ENCODE data around the gene SPPL2B. TPM values are rescaled to one million over a fixed set of nuclear protein-coding genes. Genes with fewer than 3 reads are reported as not detected.

Gene SPPL2B
- total and polyA plus RNA-seq, 2 donors = 17.3 to 125 TPM

DNA sequence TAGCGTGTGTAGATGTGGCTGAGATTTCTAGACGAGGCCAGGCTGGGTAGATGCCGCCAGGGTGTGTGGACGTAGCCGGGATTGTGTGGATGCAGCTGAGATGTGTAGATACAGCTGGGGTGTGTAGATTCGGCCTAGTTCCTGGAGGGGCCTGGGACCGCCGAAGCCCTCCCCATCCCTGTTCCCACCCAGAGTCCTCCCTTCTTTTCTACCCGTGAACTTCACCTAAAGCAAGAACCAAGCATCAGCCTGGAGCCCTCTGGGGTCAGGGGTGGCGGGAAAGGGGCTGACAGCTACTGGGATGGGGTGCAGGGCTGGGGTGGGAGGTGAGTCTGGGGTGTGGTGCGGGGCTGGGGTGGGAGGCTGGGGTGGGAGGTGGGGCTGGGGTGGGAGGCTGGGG, 32.3 kb downstream of the SPPL2B start:
- no peak overlapping the region for H3K4me3 ChIP-seq (ENCODE audit: low read length in 2 of 2)
- no peak for DNase-seq (ENCODE audit: low read depth in 6 of 9, low spot score in 9 of 9)
- 85% methylated on average over 11 of the region's 11 CpGs for WGBS
- H3K4me1 ChIP-seq (ENCODE audit: control insufficient read depth in 2 of 2, insufficient read depth in 2 of 2, low read length in 2 of 2) = no peaks in the 10 kb centered on the region
- H3K36me3 ChIP-seq (ENCODE audit: control insufficient read depth in 2 of 2, insufficient read depth in 2 of 2, low read length in 1 of 2) = no peaks in the 10 kb centered on the region
- peaks cover 0 to 2% of the 10 kb centered on the region in 2 donors for H3K9me3 ChIP-seq (ENCODE audit: control insufficient read depth in 2 of 2, insufficient read depth in 1 of 2, low read length in 1 of 2)
- peaks cover 16 to 50% of the 10 kb centered on the region in 2 donors for H3K27me3 ChIP-seq (ENCODE audit: control insufficient read depth in 2 of 2, insufficient read depth in 1 of 2, low read length in 1 of 2)
- no peak overlapping the region for H3K27ac ChIP-seq (ENCODE audit: low read depth in 1 of 2, low read length in 1 of 2)

DNA sequence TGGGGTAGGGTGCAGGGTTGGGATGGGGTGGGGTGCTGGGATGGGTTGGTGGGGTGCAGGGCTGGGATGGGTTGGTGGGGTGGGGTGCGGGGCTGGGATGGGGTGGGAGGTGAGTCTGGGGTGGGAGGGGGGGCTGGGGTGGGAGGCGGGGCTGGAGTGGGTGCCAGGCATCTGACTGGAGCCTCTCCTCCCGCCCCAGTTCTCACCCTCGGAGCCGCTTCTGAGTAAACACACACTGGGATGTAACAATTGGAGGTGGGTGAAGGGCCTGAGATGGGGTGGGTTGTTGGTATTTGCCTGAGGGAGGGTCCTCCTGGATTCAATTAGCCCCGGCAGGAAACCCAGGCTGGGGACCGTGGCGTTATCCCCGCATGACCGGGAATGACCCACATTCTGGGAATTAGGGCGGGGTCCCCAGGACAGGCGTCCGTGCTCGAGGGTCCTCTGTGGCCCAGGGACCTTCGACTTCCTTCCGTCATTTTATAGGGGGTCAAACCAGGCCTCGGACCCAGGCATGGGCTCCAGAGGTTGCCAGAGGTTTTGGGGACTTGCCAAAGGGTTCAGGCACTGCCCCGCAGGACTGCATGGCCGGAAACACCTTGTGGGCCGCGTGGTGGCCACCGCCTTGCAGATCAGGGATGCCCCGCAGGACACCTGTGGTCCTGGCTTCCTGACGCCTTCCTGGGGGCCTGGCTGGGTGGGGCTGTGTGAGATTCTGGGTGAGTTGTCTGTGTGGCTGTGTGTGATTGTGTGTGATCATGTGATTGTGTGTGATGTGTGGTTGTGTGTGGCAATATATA, 33.0 kb downstream of the SPPL2B start:
- no peak for DNase-seq (ENCODE audit: low read depth in 6 of 9, low spot score in 9 of 9)
- peaks cover 16 to 50% of the 10 kb centered on the region in 2 donors for H3K27me3 ChIP-seq (ENCODE audit: control insufficient read depth in 2 of 2, insufficient read depth in 1 of 2, low read length in 1 of 2)
- H3K36me3 ChIP-seq (ENCODE audit: control insufficient read depth in 2 of 2, insufficient read depth in 2 of 2, low read length in 1 of 2) = no peaks in the 10 kb centered on the region
- H3K4me1 ChIP-seq (ENCODE audit: control insufficient read depth in 2 of 2, insufficient read depth in 2 of 2, low read length in 2 of 2) = no peaks in the 10 kb centered on the region
- H3K27ac ChIP-seq (ENCODE audit: low read depth in 1 of 2, low read length in 1 of 2) = no peak overlapping the region
- no peak overlapping the region for H3K4me3 ChIP-seq (ENCODE audit: low read length in 2 of 2)
- H3K9me3 ChIP-seq (ENCODE audit: control insufficient read depth in 2 of 2, insufficient read depth in 1 of 2, low read length in 1 of 2) = peaks cover 0 to 2% of the 10 kb centered on the region in 2 donors
- WGBS = 54% methylated on average over 24 of the region's 24 CpGs

DNA sequence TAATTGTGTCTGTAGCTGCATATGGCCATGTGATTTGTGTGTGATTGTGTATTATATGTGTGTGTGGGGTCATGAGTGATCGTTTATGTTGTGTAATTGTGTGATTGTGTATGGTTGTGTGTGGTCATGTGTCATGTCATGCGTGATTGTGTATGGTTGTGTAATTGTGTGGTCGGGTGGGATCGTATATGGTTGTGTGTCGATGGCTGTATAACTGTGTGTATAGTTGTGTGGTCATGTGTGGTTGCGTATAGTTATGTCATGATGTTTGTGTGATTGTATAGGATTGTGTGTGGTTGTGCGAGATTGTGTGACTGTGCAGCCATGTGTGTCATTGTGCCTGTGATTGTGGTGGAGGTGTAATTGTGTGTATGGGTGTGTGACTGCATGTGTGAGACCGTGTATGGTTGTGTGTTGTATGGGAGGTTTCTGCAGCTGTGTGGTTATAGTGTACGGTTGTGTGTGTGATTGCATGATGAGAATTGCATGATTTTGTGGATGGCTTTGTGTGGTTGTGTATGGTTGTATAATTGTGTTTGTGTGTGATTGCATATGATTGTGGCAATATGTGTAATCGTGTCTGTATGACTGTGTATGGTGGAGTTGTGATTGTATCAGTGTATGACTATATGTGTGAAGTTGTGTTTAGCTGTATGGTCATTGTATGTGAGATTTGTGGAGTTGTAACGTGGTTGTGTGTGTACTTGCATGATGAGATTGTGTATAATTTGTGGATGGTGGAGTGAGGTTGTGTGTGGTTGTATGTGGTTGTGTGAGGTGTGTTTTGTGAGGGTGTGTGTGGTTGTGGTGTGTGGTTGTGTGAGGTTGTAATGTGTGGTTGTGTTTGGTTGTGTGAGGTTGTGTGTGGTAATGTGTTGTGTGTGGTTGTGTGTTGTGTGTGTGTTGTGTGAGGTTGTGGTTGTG, 33.8 kb downstream of the SPPL2B start:
- H3K27me3 ChIP-seq (ENCODE audit: control insufficient read depth in 2 of 2, insufficient read depth in 1 of 2, low read length in 1 of 2) = peaks cover 16 to 50% of the 10 kb centered on the region in 2 donors
- peaks cover 0 to 2% of the 10 kb centered on the region in 2 donors for H3K9me3 ChIP-seq (ENCODE audit: control insufficient read depth in 2 of 2, insufficient read depth in 1 of 2, low read length in 1 of 2)
- WGBS = 96% methylated on average over 11 of the region's 11 CpGs
- no peak overlapping the region for H3K4me3 ChIP-seq (ENCODE audit: low read length in 2 of 2)
- no peak overlapping the region for H3K27ac ChIP-seq (ENCODE audit: low read depth in 1 of 2, low read length in 1 of 2)
- no peak for DNase-seq (ENCODE audit: low read depth in 6 of 9, low spot score in 9 of 9)
- H3K36me3 ChIP-seq (ENCODE audit: control insufficient read depth in 2 of 2, insufficient read depth in 2 of 2, low read length in 1 of 2) = no peaks in the 10 kb centered on the region
- no peaks in the 10 kb centered on the region for H3K4me1 ChIP-seq (ENCODE audit: control insufficient read depth in 2 of 2, insufficient read depth in 2 of 2, low read length in 2 of 2)

DNA sequence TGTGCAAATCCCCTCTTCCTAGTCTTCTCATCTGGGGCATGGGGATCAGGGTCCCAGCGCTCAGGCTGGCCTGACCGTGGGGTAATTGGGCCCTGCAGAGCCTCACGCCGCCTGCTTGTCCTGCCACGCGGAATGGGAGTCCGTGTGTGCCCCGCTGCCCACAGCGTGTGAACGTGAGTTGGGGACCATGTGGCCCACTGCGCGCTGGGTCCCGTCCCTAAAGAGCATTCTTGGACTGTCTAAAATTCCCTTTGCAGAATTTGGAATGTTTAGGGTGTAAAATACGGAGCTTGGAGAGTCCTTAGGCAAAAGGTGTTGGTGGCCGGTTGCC, 34.5 kb downstream of the SPPL2B start:
- no peak overlapping the region for H3K27ac ChIP-seq (ENCODE audit: low read depth in 1 of 2, low read length in 1 of 2)
- no peak overlapping the region for H3K4me3 ChIP-seq (ENCODE audit: low read length in 2 of 2)
- no peak for DNase-seq (ENCODE audit: low read depth in 6 of 9, low spot score in 9 of 9)
- H3K36me3 ChIP-seq (ENCODE audit: control insufficient read depth in 2 of 2, insufficient read depth in 2 of 2, low read length in 1 of 2) = no peaks in the 10 kb centered on the region
- 92% methylated on average over 15 of the region's 15 CpGs for WGBS
- H3K4me1 ChIP-seq (ENCODE audit: control insufficient read depth in 2 of 2, insufficient read depth in 2 of 2, low read length in 2 of 2) = no peaks in the 10 kb centered on the region
- H3K27me3 ChIP-seq (ENCODE audit: control insufficient read depth in 2 of 2, insufficient read depth in 1 of 2, low read length in 1 of 2) = peaks cover 16 to 50% of the 10 kb centered on the region in 2 donors
- peaks cover 0 to 2% of the 10 kb centered on the region in 2 donors for H3K9me3 ChIP-seq (ENCODE audit: control insufficient read depth in 2 of 2, insufficient read depth in 1 of 2, low read length in 1 of 2)

DNA sequence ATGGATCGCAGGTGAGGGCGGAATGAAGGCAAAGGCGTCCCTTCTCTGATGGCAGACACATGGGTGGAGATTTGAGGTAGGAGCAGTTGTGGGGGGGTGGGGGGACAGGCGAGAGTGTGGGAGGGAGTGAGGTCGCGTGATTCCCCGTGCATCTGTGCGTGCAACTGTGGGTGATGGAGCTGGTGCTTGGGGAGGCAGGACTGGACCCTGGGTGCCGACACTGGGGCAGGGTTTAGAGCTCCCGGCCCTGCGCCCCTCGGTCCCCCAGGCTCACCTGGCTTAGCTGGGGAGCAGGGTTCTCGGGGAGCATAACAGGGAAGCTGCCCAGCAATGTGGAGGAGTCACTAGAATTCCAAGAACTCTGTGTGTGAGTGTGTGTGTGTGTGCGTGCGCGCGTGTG, 34.9 kb downstream of the SPPL2B start:
- DNase-seq (ENCODE audit: low read depth in 6 of 9, low spot score in 9 of 9) = no peak
- no peaks in the 10 kb centered on the region for H3K36me3 ChIP-seq (ENCODE audit: control insufficient read depth in 2 of 2, insufficient read depth in 2 of 2, low read length in 1 of 2)
- H3K27ac ChIP-seq (ENCODE audit: low read depth in 1 of 2, low read length in 1 of 2) = no peak overlapping the region
- no peak overlapping the region for H3K4me3 ChIP-seq (ENCODE audit: low read length in 2 of 2)
- WGBS = 94% methylated on average over 17 of the region's 17 CpGs
- H3K9me3 ChIP-seq (ENCODE audit: control insufficient read depth in 2 of 2, insufficient read depth in 1 of 2, low read length in 1 of 2) = peaks cover 0 to 2% of the 10 kb centered on the region in 2 donors
- H3K27me3 ChIP-seq (ENCODE audit: control insufficient read depth in 2 of 2, insufficient read depth in 1 of 2, low read length in 1 of 2) = peaks cover 16 to 48% of the 10 kb centered on the region in 2 donors
- H3K4me1 ChIP-seq (ENCODE audit: control insufficient read depth in 2 of 2, insufficient read depth in 2 of 2, low read length in 2 of 2) = no peaks in the 10 kb centered on the region

DNA sequence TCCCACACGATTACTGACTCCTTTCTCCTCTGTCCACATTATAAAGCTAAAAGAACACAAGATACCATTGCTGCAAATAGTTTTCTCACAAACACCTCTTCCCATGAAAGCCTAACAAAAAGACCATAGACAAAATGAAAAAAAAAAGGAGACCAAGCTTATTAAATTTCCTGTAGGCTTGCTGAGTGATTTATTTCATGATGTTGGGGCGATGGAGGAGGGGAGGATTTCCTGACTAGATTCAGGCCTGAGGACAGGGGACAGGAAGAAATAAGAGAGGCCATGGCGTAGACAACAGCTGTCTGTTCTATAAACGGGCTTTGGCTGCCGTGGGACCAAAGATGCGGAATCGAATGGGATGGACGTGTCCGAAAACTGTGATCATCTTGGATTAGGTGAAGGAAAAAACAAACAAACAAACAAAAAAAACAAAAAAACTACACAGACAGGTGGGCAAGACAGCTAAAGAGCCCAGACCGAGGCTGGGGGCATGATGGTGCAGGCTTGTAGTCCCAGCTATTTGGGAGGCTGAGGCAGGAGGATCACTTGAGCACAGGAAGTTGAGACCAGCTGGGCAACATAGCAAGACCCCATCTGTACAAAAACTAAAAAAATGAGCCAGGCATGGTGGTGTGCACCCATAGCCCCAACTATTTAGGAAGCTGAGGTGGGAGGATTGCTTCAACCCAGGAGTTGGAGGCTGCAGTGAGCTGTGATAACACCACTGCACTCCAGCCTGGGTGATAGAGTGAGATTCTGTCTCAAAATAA, 36.9 kb downstream of the SPPL2B start:
- Histone ChIP-seq H3K4me1 (ENCODE audit: control insufficient read depth in 2 of 2, insufficient read depth in 2 of 2, low read length in 2 of 2) (no peaks in the 10 kb centered on the region), H3K27me3 (ENCODE audit: control insufficient read depth in 2 of 2, insufficient read depth in 1 of 2, low read length in 1 of 2) (peaks cover 5 to 29% of the 10 kb centered on the region in 2 donors), H3K36me3 (ENCODE audit: control insufficient read depth in 2 of 2, insufficient read depth in 2 of 2, low read length in 1 of 2) (no peaks in the 10 kb centered on the region), H3K4me3 (ENCODE audit: low read length in 2 of 2) (no peak overlapping the region), H3K27ac (ENCODE audit: low read depth in 1 of 2, low read length in 1 of 2) (no peak overlapping the region), H3K9me3 (ENCODE audit: control insufficient read depth in 2 of 2, insufficient read depth in 1 of 2, low read length in 1 of 2) (peaks cover 2 to 9% of the 10 kb centered on the region in 2 donors)
- WGBS = 49% methylated on average over 10 of the region's 10 CpGs
- no peak for DNase-seq (ENCODE audit: low read depth in 6 of 9, low spot score in 9 of 9)

DNA sequence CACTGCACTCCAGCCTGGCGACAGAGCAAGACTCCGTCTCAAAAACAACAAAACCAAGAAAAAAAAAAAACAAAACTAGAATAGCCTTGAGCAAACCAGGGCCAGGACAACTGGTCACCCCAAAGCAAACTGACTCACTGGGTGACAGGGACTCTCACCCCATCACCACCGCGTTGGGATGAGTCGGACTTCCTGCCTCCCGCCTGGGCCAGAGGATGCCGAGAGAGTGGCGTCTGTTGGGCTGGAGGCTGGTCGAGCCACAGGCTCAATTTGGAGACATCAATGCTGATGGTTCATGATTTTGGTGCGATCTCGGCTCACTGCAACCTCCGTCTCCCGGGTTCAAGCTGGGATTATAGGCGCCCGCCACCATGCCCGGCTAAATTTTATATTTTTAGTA, 43.2 kb downstream of the SPPL2B start:
- Histone ChIP-seq H3K27me3 (ENCODE audit: control insufficient read depth in 2 of 2, insufficient read depth in 1 of 2, low read length in 1 of 2) (peaks cover 0 to 20% of the 10 kb centered on the region in 2 donors), H3K27ac (ENCODE audit: low read depth in 1 of 2, low read length in 1 of 2) (no peak overlapping the region), H3K4me3 (ENCODE audit: low read length in 2 of 2) (no peak overlapping the region), H3K9me3 (ENCODE audit: control insufficient read depth in 2 of 2, insufficient read depth in 1 of 2, low read length in 1 of 2) (peaks cover 0 to 9% of the 10 kb centered on the region in 2 donors), H3K36me3 (ENCODE audit: control insufficient read depth in 2 of 2, insufficient read depth in 2 of 2, low read length in 1 of 2) (no peaks in the 10 kb centered on the region), H3K4me1 (ENCODE audit: control insufficient read depth in 2 of 2, insufficient read depth in 2 of 2, low read length in 2 of 2) (no peaks in the 10 kb centered on the region)
- no peak for DNase-seq (ENCODE audit: low read depth in 6 of 9, low spot score in 9 of 9)
- WGBS = 90% methylated on average over 16 of the region's 16 CpGs

DNA sequence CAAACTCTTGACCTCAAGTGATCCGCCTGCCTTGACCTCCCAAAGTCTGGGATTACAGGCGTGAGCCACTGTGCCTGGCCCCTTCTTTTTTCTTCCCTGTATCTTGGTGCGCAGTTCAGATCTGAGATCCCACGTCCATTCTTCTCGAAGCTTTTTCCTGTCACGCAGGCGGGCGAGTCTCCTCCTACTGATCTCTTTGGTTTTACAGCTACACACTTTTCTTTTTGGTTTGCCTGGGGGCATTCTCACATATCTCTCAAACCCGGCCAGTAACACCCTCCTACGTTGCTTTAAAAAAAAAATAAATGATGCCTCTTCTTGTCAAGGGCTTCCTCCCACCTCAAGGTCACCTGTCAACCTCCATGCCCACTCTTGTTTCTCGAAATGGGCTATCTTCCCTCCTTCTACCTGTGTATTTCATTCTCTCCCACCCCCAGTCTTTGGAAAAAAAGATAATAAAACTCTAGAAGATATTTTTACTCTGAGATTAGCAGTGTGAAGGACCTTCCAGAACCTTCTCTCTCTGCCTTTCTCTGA, 43.7 kb downstream of the SPPL2B start:
- no peak for DNase-seq (ENCODE audit: low read depth in 6 of 9, low spot score in 9 of 9)
- no peak overlapping the region for H3K4me3 ChIP-seq (ENCODE audit: low read length in 2 of 2)
- no peaks in the 10 kb centered on the region for H3K36me3 ChIP-seq (ENCODE audit: control insufficient read depth in 2 of 2, insufficient read depth in 2 of 2, low read length in 1 of 2)
- WGBS = 85% methylated on average over 11 of the region's 11 CpGs
- no peaks in the 10 kb centered on the region for H3K4me1 ChIP-seq (ENCODE audit: control insufficient read depth in 2 of 2, insufficient read depth in 2 of 2, low read length in 2 of 2)
- no peak overlapping the region for H3K27ac ChIP-seq (ENCODE audit: low read depth in 1 of 2, low read length in 1 of 2)
- H3K27me3 ChIP-seq (ENCODE audit: control insufficient read depth in 2 of 2, insufficient read depth in 1 of 2, low read length in 1 of 2) = peaks cover 0 to 22% of the 10 kb centered on the region in 2 donors
- H3K9me3 ChIP-seq (ENCODE audit: control insufficient read depth in 2 of 2, insufficient read depth in 1 of 2, low read length in 1 of 2) = peaks cover 0 to 9% of the 10 kb centered on the region in 2 donors
